HG02870 (cell line): ENCODE measurements around the gene CBX1.

Experiments used
- ATAC-seq: cut with Tn5 transposase; IDR thresholded peaks from one replicate; pipeline ENCODE4 v1.9.1; 2021; ENCODE audit warnings: mild to moderate bottlenecking, moderate library complexity; ENCODE audit not compliant: unreplicated experiment

The CBX1 gene

GRCh38 chr17:48027322-48027981 is 73.8 kb downstream of the CBX1 start:
- ATAC-seq: no peak

- ATAC-seq: peak; percentile 42
These were observed 74.6 kb downstream of the CBX1 start for GRCh38 chr17:48026502-48027321.

GRCh38 chr17:48025904-48026501 is 75.3 kb downstream of the CBX1 start:
- ATAC-seq: no peak

- peak; percentile 80 for ATAC-seq
These were observed 76.0 kb downstream of the CBX1 start for GRCh38 chr17:48025040-48025903.

- no peak for ATAC-seq
These were observed 76.9 kb downstream of the CBX1 start for GRCh38 chr17:48024149-48025039.

- ATAC-seq: no peak
These were observed 77.7 kb downstream of the CBX1 start for GRCh38 chr17:48023400-48024148.

- ATAC-seq: no peak
These were observed 78.4 kb downstream of the CBX1 start for GRCh38 chr17:48022901-48023300.

GRCh38 chr17:48021934-48022333 is 79.3 kb downstream of the CBX1 start:
- no peak for ATAC-seq
